ENCODE results near the gene WIPI1.
"Not testable (repeated sequence)": the region's sequence is repeated elsewhere in the genome, so short reads cannot be mapped to it uniquely, and the experiment has no call there.

The WIPI1 gene

GRCh38 chr17:68437979-68438822, 19.1 kb downstream of the WIPI1 start:
- DNase-seq (ENCODE audit: low spot score): no peak

- DNase-seq (ENCODE audit: low spot score): peak; percentile 83
Observed at GRCh38 chr17:68435876-68436842, 21.1 kb downstream of the WIPI1 start.

GRCh38 chr17:68435361-68435760, 21.9 kb downstream of the WIPI1 start:
- DNase-seq (ENCODE audit: low spot score): no peak

GRCh38 chr17:68433911-68434508, 23.3 kb downstream of the WIPI1 start:
- DNase-seq (ENCODE audit: low spot score): no peak

- no peak for DNase-seq (ENCODE audit: low spot score)
Observed at GRCh38 chr17:68433211-68433610, 24.1 kb downstream of the WIPI1 start.

GRCh38 chr17:68432086-68432864, 25.0 kb downstream of the WIPI1 start:
- no peak for DNase-seq (ENCODE audit: low spot score)

GRCh38 chr17:68431661-68432071, 25.6 kb downstream of the WIPI1 start:
- peak; percentile 67 for DNase-seq (ENCODE audit: low spot score)

- no peak for DNase-seq (ENCODE audit: low spot score)
Observed at GRCh38 chr17:68431045-68431608, 26.2 kb downstream of the WIPI1 start.

- no peak for DNase-seq (ENCODE audit: low spot score)
Observed at GRCh38 chr17:68429881-68430280, 27.4 kb downstream of the WIPI1 start.

- no peak for DNase-seq (ENCODE audit: low spot score)
Observed at GRCh38 chr17:68428498-68429172, 28.7 kb downstream of the WIPI1 start.

- DNase-seq (ENCODE audit: low spot score): no peak
Observed at GRCh38 chr17:68427575-68427974, 29.7 kb downstream of the WIPI1 start.

- DNase-seq (ENCODE audit: low spot score): no peak
Observed at GRCh38 chr17:68425979-68426378, 31.3 kb downstream of the WIPI1 start.

GRCh38 chr17:68424861-68425260, 32.4 kb downstream of the WIPI1 start:
- peak; percentile 46 for DNase-seq (ENCODE audit: low spot score)

- DNase-seq (ENCODE audit: low spot score): no peak
Observed at GRCh38 chr17:68424203-68424602, 33.1 kb downstream of the WIPI1 start.

- DNase-seq (ENCODE audit: low spot score): no peak
Observed at GRCh38 chr17:68423251-68423650, 34.0 kb downstream of the WIPI1 start.

- DNase-seq (ENCODE audit: low spot score): no peak
Observed at GRCh38 chr17:68422821-68423220, 34.5 kb downstream of the WIPI1 start.

- no peak for DNase-seq (ENCODE audit: low spot score)
Observed at GRCh38 chr17:68421486-68421885, 35.8 kb downstream of the WIPI1 start.

- DNase-seq (ENCODE audit: low spot score): no peak
Observed at GRCh38 chr17:68420065-68420464, 37.2 kb downstream of the WIPI1 start.

- DNase-seq (ENCODE audit: low spot score): no peak
Observed at GRCh38 chr17:68418876-68419275, 38.4 kb downstream of the WIPI1 start.

- no peak for DNase-seq (ENCODE audit: low spot score)
Observed at GRCh38 chr17:68417317-68417716, 40.0 kb downstream of the WIPI1 start.

GRCh38 chr17:68414901-68415300, 42.4 kb downstream of the WIPI1 start:
- DNase-seq (ENCODE audit: low spot score): not testable (repeated sequence)
